Measurements from ENCODE around the gene RIPOR2. TPM values are rescaled to one million over a fixed set of nuclear protein-coding genes. Genes with fewer than 3 reads are reported as not detected.

Gene RIPOR2
- total and polyA plus RNA-seq, 10 of the 15 experiments (the other 5 are each of a cell fraction or from before 2014, with no cell fraction given): 22.2 to 48.2 (median 34.7) TPM

GRCh38 chr6:24940311-24940917 lies 4.7 kb upstream of the RIPOR2 start (continued):
- no peak for TF ChIP-seq IRF5 (IDR thresholded peaks at IDR 0.05; ENCODE audit: borderline replicate concordance)
- no peak for TF ChIP-seq POLR2A (IDR thresholded peaks at IDR 0.05; ENCODE audit: low read depth, low read length)
- TF ChIP-seq, protein P1, sequence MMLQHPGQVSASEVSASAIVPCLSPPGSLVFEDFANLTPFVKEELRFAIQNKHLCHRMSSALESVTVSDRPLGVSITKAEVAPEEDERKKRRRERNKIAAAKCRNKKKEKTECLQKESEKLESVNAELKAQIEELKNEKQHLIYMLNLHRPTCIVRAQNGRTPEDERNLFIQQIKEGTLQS (IDR thresholded peaks at IDR 0.05; ENCODE audit: borderline replicate concordance, extremely low read depth, low read depth, low read length): no peak
- no peak for TF ChIP-seq NKRF (conservative IDR thresholded peaks at IDR 0.05)
- no peak for TF ChIP-seq FOS (IDR thresholded peaks at IDR 0.05; ENCODE audit: borderline replicate concordance, extremely low read depth, insufficient read length)
- TF ChIP-seq CHD1 (IDR thresholded peaks at IDR 0.05; ENCODE audit: low read depth, low read length): no peak
- peak in 1 of 2 experiments; percentile 67; a peak in 2 of 4 replicates for TF ChIP-seq BHLHE40 (IDR thresholded peaks at IDR 0.05; ENCODE audit: borderline replicate concordance in 1 of 2, low read depth in 2 of 2, low read length in 1 of 2)
- peak; percentile 91 for TF ChIP-seq IKZF1 (conservative IDR thresholded peaks at IDR 0.05)
- peak; percentile 96 for TF ChIP-seq SPI1 (IDR thresholded peaks at IDR 0.05; ENCODE audit: borderline replicate concordance, insufficient read depth, low read depth, low read length)
- TF ChIP-seq, protein P2, sequence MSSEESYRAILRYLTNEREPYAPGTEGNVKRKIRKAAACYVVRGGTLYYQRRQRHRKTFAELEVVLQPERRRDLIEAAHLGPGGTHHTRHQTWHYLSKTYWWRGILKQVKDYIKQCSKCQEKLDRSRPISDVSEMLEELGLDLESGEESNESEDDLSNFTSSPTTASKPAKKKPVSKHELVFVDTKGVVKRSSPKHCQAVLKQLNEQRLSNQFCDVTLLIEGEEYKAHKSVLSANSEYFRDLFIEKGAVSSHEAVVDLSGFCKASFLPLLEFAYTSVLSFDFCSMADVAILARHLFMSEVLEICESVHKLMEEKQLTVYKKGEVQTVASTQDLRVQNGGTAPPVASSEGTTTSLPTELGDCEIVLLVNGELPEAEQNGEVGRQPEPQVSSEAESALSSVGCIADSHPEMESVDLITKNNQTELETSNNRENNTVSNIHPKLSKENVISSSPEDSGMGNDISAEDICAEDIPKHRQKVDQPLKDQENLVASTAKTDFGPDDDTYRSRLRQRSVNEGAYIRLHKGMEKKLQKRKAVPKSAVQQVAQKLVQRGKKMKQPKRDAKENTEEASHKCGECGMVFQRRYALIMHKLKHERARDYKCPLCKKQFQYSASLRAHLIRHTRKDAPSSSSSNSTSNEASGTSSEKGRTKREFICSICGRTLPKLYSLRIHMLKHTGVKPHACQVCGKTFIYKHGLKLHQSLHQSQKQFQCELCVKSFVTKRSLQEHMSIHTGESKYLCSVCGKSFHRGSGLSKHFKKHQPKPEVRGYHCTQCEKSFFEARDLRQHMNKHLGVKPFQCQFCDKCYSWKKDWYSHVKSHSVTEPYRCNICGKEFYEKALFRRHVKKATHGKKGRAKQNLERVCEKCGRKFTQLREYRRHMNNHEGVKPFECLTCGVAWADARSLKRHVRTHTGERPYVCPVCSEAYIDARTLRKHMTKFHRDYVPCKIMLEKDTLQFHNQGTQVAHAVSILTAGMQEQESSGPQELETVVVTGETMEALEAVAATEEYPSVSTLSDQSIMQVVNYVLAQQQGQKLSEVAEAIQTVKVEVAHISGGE (CRISPR knock-in tag; IDR thresholded peaks at IDR 0.05): no peak
- no peak for TF ChIP-seq RAD21 (IDR thresholded peaks at IDR 0.05; ENCODE audit: insufficient read depth, low read depth, low read length)
- peak; percentile 53; the same call in 1 of the 2 replicates for TF ChIP-seq FOXM1 (IDR thresholded peaks at IDR 0.05; ENCODE audit: low read depth, low read length)
- no peak for TF ChIP-seq ZZZ3 (IDR thresholded peaks at IDR 0.05; ENCODE audit: control insufficient read depth, insufficient read length, low read depth)
- 0 out of 2 replicates have a peak, but pooled peaks have one; percentile 44 for TF ChIP-seq STAT3 (IDR thresholded peaks at IDR 0.05; ENCODE audit: low read depth, low read length)
- no peak for TF ChIP-seq EZH2 (IDR thresholded peaks at IDR 0.05; ENCODE audit: borderline replicate concordance, control insufficient read depth, low read depth, low read length)
